HepG2 (cell line): ENCODE data around the gene FOXL3. TPM values are rescaled to one million over a fixed set of nuclear protein-coding genes. Genes with fewer than 3 reads are reported as not detected.
A peak's percentile ranks its signal among the peaks of the same experiment; 100 is the strongest.

ENCODE experiments used
- AGO2 ChIP-seq: fragments of 200-400 bp; formaldehyde crosslinking; optimal IDR thresholded peaks from 2 replicates; pipeline ENCODE3; 2017; ENCODE audit warnings: mild to moderate bottlenecking, low read depth, low read length, moderate library complexity
- ATF7-NPFF ChIP-seq: sonication (generic); formaldehyde crosslinking; IDR thresholded peaks from 2 replicates; pipeline ENCODE4 v1.8.1; 2023; ENCODE audit warnings: mild to moderate bottlenecking, low read depth, missing genetic modification reagents, moderate library complexity
- FOSL1 ChIP-seq: sonication (generic); formaldehyde crosslinking; IDR thresholded peaks from 2 replicates; pipeline ENCODE4 v1.9.0; 2021; ENCODE audit warnings: missing genetic modification reagents, borderline replicate concordance
- HNRNPLL ChIP-seq: fragments of 200-400 bp; formaldehyde crosslinking; IDR thresholded peaks from 2 replicates; pipeline ENCODE4 v1.6.1; 2017; ENCODE audit warnings: mild to moderate bottlenecking, low read depth, low read length; ENCODE audit not compliant: poor library complexity, severe bottlenecking
- MLLT10 ChIP-seq: sonication (generic); formaldehyde crosslinking; IDR thresholded peaks from 2 replicates; pipeline ENCODE4 v1.4.0; 2020; ENCODE audit warnings: missing genetic modification reagents
- MTF1 ChIP-seq: sonication (generic); formaldehyde crosslinking; IDR thresholded peaks from 2 replicates; pipeline ENCODE4 v1.5.0; 2020; ENCODE audit warnings: missing genetic modification reagents
- NCOA1 ChIP-seq: sonication (generic); formaldehyde crosslinking; IDR thresholded peaks from 2 replicates; pipeline ENCODE4 v1.9.0; 2021; ENCODE audit warnings: missing genetic modification reagents
- ONECUT2 ChIP-seq: sonication (generic); formaldehyde crosslinking; IDR thresholded peaks from 2 replicates; pipeline ENCODE4 v1.4.0; 2020; ENCODE audit warnings: missing genetic modification reagents
- RARA ChIP-seq: IDR thresholded peaks from 2 replicates; pipeline ENCODE4 v1.6.1; 2016; ENCODE audit warnings: missing genetic modification reagents, missing compliant biosample characterization
- SRSF1 ChIP-seq: fragments of 200-400 bp; formaldehyde crosslinking; optimal IDR thresholded peaks from 2 replicates; pipeline ENCODE3; 2017; ENCODE audit warnings: mild to moderate bottlenecking, low read depth, low read length, moderate library complexity
- XRCC5 ChIP-seq: fragments of 200-400 bp; formaldehyde crosslinking; optimal IDR thresholded peaks from 2 replicates; pipeline ENCODE3; 2017; ENCODE audit warnings: mild to moderate bottlenecking, low read length
- ZFX ChIP-seq: sonication (generic); formaldehyde crosslinking; IDR thresholded peaks from 2 replicates; pipeline ENCODE4 v1.4.0; 2020; ENCODE audit warnings: mild to moderate bottlenecking, low read depth, missing genetic modification reagents, moderate library complexity
- ZMYM3 ChIP-seq: sonication (generic); formaldehyde crosslinking; IDR thresholded peaks from 2 replicates; pipeline ENCODE4 v1.5.1; 2020; ENCODE audit warnings: mild to moderate bottlenecking, missing genetic modification reagents
- ZNF460 ChIP-seq: sonication (generic); formaldehyde crosslinking; IDR thresholded peaks from 2 replicates; pipeline ENCODE4 v1.5.1; 2020; ENCODE audit warnings: missing genetic modification reagents, mild to moderate bottlenecking, borderline replicate concordance
- ZNF83 ChIP-seq: sonication (generic); formaldehyde crosslinking; IDR thresholded peaks from 2 replicates; pipeline ENCODE4 v1.4.0; 2020; ENCODE audit warnings: missing genetic modification reagents, mild to moderate bottlenecking, borderline replicate concordance
- polyA plus RNA-seq, 8 experiments: library from polyadenylated mRNA; depleted of rRNA in 3 of 8; stranded (reverse) in 7 of 8; unstranded in 1 of 8; fragments of >200 nt; fragmentation: Illumina TruSeq in 4 of 8; extraction: Trizol in 4 of 8; gene quantifications; 2 replicates each; pipeline versions ENCODE4 v1.2.1 to v1.2.3, GENCODE V29; 2011 to 2016; ENCODE audit warnings: low read depth in 4 of 8, missing spikeins in 1 of 8, mixed read lengths in 1 of 8; ENCODE audit not compliant: insufficient read depth in 1 of 8
- total RNA-seq, 5 experiments: library from RNA; depleted of rRNA; stranded (reverse); fragments of >200 nt; fragmentation: Illumina TruSeq; extraction: Trizol; gene quantifications; 2 replicates each; pipeline ENCODE4 v1.2.3, GENCODE V29; 2016; ENCODE audit warnings: low read depth in 1 of 5
- TF ChIP-seq, protein P1 (sequence below): sonication (generic); formaldehyde crosslinking; IDR thresholded peaks from 2 replicates; pipeline ENCODE4 v1.8.0; 2022; ENCODE audit warnings: missing genetic modification reagents, low read depth, mild to moderate bottlenecking, borderline replicate concordance
- TF ChIP-seq, protein P2 (sequence below): sonication (generic); formaldehyde crosslinking; IDR thresholded peaks from 2 replicates; pipeline ENCODE4 v1.8.0; 2022; ENCODE audit warnings: mild to moderate bottlenecking, missing genetic modification reagents, borderline replicate concordance
- TF ChIP-seq, protein P3 (sequence below): sonication (generic); formaldehyde crosslinking; IDR thresholded peaks from 2 replicates; pipeline ENCODE4 v1.4.0; 2020; ENCODE audit warnings: missing genetic modification reagents
- TF ChIP-seq, protein P4 (sequence below): sonication (generic); formaldehyde crosslinking; IDR thresholded peaks from 2 replicates; pipeline ENCODE4 v1.4.0; 2020; ENCODE audit warnings: missing genetic modification reagents, borderline replicate concordance
- TF ChIP-seq, protein P5 (sequence below): IDR thresholded peaks from 2 replicates; pipeline ENCODE4 v1.6.1; 2016

Gene FOXL3
- total and polyA plus RNA-seq, 2 of the 13 experiments (the other 11 are each of a cell fraction or from before 2014, with no cell fraction given): not detected

DNA sequence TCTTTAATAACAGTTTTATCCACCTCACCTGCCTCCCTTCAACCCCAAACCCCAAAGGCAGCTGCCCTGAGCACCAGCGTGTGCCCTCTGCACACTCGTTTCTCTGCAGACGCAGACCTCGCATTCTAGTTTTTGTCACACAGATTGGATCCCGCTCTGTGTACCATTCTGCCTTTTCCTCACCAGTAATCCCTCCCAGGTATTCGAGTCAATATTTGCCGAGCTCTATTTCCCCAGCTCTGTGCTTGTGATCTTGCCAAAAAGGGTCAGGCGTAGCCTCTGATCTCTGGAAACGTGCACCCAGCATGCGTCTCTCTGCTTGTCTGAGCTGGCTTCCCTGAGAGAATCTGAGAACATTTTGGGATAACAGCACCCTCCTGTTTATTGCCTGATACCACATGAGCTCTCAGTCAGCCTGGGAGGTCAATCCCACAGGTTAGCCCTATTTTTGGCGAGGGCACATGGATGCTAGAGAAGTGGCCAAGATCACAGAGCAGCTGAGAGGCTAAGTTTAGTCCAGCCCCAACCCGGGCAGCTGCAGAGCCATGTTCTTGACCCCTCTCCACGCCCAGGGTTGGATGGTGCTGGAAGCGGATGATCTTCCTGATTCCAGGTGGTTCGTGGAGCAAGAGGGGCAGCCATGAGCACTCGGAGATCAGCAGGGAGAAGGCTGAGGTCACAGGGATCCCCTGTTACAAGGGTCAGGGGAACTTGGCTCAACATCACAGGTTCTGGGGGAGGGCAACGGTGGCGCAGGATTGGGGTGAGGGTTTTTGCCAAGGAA is 29.1 kb downstream of the FOXL3 start (continued):
- TF ChIP-seq, protein P1, sequence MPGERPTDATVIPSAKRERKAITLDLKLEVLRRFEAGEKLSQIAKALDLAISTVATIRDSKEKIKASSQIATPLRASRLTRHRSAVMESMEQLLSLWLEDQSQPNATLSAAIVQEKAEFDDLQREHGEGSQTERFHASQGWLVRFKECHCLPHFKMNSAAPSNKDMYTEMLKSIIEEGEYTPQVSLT (CRISPR knock-in tag): no peak
- TF ChIP-seq ZMYM3: no peak; the same call in 1 of the 2 replicates
- no peak for TF ChIP-seq FOSL1 (CRISPR knock-in tag)
- no peak for TF ChIP-seq MLLT10 (CRISPR knock-in tag)
- no peak for TF ChIP-seq XRCC5
- TF ChIP-seq ZFX: no peak
- no peak for TF ChIP-seq ZNF460 (CRISPR knock-in tag)
- no peak for TF ChIP-seq NCOA1 (CRISPR knock-in tag)
- TF ChIP-seq ATF7-NPFF: no peak
- TF ChIP-seq ZNF83 (CRISPR knock-in tag): no peak
- no peak for TF ChIP-seq SRSF1
- TF ChIP-seq, protein P2, sequence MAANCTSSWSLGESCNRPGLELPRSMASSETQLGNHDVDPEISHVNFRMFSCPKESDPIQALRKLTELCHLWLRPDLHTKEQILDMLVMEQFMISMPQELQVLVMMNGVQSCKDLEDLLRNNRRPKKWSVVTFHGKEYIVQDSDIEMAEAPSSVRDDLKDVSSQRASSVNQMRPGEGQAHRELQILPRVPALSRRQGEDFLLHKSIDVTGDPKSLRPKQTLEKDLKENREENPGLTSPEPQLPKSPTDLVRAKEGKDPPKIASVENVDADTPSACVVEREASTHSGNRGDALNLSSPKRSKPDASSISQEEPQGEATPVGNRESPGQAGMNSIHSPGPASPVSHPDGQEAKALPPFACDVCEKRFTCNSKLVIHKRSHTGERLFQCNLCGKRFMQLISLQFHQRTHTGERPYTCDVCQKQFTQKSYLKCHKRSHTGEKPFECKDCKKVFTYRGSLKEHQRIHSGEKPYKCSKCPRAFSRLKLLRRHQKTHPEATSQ (CRISPR knock-in tag): no peak
- TF ChIP-seq, protein P3, sequence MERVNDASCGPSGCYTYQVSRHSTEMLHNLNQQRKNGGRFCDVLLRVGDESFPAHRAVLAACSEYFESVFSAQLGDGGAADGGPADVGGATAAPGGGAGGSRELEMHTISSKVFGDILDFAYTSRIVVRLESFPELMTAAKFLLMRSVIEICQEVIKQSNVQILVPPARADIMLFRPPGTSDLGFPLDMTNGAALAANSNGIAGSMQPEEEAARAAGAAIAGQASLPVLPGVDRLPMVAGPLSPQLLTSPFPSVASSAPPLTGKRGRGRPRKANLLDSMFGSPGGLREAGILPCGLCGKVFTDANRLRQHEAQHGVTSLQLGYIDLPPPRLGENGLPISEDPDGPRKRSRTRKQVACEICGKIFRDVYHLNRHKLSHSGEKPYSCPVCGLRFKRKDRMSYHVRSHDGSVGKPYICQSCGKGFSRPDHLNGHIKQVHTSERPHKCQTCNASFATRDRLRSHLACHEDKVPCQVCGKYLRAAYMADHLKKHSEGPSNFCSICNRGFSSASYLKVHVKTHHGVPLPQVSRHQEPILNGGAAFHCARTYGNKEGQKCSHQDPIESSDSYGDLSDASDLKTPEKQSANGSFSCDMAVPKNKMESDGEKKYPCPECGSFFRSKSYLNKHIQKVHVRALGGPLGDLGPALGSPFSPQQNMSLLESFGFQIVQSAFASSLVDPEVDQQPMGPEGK (CRISPR knock-in tag): peak; percentile 72
- TF ChIP-seq HNRNPLL: no peak
- no peak for TF ChIP-seq MTF1 (CRISPR knock-in tag)
- TF ChIP-seq, protein P4, sequence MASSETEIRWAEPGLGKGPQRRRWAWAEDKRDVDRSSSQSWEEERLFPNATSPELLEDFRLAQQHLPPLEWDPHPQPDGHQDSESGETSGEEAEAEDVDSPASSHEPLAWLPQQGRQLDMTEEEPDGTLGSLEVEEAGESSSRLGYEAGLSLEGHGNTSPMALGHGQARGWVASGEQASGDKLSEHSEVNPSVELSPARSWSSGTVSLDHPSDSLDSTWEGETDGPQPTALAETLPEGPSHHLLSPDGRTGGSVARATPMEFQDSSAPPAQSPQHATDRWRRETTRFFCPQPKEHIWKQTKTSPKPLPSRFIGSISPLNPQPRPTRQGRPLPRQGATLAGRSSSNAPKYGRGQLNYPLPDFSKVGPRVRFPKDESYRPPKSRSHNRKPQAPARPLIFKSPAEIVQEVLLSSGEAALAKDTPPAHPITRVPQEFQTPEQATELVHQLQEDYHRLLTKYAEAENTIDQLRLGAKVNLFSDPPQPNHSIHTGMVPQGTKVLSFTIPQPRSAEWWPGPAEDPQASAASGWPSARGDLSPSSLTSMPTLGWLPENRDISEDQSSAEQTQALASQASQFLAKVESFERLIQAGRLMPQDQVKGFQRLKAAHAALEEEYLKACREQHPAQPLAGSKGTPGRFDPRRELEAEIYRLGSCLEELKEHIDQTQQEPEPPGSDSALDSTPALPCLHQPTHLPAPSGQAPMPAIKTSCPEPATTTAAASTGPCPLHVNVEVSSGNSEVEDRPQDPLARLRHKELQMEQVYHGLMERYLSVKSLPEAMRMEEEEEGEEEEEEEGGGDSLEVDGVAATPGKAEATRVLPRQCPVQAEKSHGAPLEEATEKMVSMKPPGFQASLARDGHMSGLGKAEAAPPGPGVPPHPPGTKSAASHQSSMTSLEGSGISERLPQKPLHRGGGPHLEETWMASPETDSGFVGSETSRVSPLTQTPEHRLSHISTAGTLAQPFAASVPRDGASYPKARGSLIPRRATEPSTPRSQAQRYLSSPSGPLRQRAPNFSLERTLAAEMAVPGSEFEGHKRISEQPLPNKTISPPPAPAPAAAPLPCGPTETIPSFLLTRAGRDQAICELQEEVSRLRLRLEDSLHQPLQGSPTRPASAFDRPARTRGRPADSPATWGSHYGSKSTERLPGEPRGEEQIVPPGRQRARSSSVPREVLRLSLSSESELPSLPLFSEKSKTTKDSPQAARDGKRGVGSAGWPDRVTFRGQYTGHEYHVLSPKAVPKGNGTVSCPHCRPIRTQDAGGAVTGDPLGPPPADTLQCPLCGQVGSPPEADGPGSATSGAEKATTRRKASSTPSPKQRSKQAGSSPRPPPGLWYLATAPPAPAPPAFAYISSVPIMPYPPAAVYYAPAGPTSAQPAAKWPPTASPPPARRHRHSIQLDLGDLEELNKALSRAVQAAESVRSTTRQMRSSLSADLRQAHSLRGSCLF: no peak
- TF ChIP-seq AGO2: no peak
- TF ChIP-seq RARA (CRISPR knock-in tag): peak; percentile 83
- TF ChIP-seq ONECUT2 (CRISPR knock-in tag): peak; percentile 59; the same call in 1 of the 2 replicates
- TF ChIP-seq, protein P5, sequence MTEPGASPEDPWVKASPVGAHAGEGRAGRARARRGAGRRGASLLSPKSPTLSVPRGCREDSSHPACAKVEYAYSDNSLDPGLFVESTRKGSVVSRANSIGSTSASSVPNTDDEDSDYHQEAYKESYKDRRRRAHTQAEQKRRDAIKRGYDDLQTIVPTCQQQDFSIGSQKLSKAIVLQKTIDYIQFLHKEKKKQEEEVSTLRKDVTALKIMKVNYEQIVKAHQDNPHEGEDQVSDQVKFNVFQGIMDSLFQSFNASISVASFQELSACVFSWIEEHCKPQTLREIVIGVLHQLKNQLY (CRISPR knock-in tag): peak; percentile 91; the same call in 1 of the 2 replicates
